Ammon's horn (tissue), 1 donor: ENCODE measurements around the gene CAMK2N2.
A peak's percentile ranks its signal among the peaks of the same experiment; 100 is the strongest.

Experiments used
- DNase-seq: peaks from one replicate; pipeline ENCODE4 v3.0.0-alpha.2; 2016; ENCODE audit warnings: low spot score

Gene CAMK2N2

GRCh38 chr3:184261270-184261853 lies at the start of gene CAMK2N2:
TSS of gene CAMK2N2 (minus strand) at chr3:184261553. CDS start at chr3:184261285, 268 bp downstream.
- peak; percentile 56 for DNase-seq

- no peak for DNase-seq
Measured at GRCh38 chr3:184308744-184309143, 47.4 kb upstream of the CAMK2N2 start.

DNA sequence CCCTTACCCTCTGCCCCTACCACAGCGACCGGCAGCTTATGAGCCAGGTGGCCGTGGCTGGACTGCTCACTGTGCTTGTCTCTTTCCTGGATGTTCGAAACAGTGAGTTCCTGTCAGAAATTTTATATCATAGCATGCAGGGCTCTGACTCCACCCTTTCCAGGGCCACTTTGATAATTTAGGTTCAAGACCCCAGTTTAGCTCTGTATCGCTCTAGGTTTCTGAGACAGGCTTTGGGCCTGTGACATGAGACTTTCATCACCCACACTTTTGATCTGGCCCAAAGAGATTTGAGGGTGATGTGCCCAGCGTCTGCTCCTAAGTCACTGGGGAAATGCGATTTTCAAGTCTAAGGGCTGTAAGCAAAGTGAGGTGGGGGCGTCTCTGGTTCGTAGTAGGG lies 46.6 kb upstream of the CAMK2N2 start:
- DNase-seq = no peak

DNA sequence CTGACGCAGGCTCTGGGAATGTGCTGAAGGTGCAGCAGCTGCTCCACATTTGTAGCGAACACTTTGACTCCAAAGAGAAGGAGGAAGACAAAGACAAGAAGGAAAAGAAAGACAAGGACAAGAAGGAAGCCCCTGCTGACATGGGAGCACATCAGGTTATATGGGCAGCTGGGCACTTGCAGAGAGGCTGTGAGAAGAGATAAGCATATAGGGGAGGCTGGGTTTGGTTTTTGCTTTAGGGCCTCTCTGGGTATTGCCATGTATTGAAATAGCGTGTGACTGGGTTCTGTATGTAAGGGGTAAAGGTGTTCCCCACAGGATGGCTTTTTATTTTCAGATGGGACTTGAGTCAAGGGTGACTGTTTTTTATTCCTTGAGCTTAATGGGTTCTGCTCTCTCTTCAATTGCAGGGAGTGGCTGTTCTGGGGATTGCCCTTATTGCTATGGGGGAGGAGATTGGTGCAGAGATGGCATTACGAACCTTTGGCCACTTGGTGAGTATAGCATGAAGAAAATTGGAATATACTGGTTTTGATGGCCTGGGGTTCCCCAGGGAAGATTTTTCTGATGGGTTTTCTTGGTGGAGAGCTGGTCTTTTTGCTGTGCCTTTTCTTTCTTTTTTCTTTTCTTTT lies 45.1 kb upstream of the CAMK2N2 start:
- DNase-seq = no peak

DNA sequence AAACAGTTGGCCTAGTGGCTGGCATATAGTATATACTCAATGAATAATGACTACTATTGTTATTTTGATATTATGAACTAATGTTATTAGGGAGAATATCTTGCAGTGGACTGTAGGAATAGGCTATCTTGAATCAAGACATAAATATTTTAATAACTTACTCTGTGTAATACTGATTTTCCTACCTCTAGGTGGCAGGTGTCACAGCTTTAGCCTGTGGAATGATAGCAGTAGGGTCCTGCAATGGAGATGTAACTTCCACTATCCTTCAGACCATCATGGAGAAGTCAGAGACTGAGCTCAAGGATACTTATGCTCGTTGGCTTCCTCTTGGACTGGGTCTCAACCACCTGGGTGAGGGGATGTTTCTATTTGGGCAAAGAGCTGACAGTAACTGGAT lies 44.2 kb upstream of the CAMK2N2 start:
- DNase-seq = no peak

DNA sequence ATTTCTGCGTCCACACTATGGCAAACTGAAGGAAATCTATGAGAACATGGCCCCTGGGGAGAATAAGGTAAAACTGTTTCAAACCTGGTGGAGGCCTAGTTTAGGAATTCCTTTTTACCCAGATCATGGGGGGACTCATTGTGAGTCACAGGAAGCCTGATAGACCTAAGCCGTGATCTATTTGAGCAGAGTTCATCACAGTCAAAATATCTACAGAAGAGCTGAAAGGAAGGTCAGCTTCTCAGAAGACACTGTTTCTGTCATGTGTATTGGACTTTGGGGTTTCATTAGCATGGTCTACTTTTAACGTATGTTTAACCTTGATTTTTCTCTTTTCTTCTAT lies 39.0 kb upstream of the CAMK2N2 start:
- no peak for DNase-seq

DNA sequence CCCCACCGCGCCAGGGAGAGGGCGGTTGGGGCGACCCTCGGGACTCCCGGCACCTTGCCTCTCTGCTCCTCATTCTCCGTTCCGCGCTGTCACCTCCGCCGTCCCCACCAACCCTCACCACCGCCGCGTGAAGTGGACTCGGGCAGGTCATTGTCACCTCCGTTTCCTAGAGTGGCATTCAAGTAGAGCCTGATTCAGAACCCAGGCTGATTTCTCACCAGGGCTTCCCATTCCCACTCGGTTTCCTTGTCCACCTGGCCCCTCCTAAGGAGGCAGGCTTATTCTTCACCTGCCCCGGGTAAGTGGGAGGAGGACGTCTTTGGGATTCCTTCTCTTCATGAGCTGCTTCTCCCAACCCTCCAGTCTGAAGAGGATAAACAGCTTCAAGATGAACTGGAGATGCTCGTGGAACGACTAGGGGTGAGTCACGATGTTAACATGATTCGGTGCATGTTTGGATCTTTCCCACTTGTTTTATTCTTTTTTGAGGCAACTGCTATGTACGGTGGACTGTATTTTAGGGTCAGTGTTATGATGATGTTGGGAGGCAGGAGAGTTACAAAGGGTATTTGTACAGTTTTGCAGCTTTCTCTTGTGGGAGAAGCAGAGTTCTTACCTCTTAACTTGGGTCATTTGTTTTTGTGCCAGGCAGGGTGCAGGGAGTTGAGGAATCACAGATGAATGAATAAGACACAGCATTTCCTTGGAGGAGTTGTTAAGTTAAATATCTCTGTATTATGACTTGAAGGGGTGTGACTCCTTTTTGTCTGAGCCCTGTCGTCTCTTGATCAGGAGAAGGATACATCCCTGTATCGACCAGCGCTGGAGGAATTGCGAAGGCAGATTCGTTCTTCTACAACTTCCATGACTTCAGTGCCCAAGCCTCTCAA lies 38.4 kb upstream of the CAMK2N2 start:
- DNase-seq = no peak

GRCh38 chr3:184298759-184299487 lies 37.6 kb upstream of the CAMK2N2 start, which contains the start of gene PSMD2:
TSS of gene PSMD2 (plus strand) at chr3:184299241. CDS start at chr3:184299267, 26 bp downstream.
- peak; percentile 96 for DNase-seq

GRCh38 chr3:184296616-184297015 lies 35.3 kb upstream of the CAMK2N2 start:
- no peak for DNase-seq

- no peak for DNase-seq
Measured at GRCh38 chr3:184295771-184296170, 34.4 kb upstream of the CAMK2N2 start.

DNA sequence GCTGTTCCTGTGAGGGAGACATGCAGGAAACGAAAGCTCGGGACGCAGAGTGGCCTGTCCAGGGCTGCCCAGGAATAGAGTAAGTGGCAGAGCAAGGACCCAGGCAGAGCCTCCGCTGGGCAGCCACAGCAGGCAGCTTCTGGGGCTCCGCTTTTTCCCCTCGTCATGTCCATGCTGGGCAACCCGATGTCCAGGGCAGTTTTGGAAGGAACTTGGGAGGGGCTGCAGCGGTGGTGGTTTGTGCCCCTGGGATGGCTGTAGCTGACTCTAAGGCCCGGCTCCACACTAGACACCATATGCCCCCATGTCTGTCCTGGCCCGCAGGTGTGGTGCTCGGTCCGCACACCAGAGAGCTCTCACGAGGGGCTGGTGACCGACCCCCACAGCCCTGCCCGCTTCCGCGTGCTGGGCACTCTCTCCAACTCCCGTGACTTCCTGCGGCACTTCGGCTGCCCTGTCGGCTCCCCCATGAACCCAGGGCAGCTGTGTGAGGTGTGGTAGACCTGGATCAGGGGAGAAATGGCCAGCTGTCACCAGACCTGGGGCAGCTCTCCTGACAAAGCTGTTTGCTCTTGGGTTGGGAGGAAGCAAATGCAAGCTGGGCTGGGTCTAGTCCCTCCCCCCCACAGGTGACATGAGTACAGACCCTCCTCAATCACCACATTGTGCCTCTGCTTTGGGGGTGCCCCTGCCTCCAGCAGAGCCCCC lies 30.5 kb upstream of the CAMK2N2 start:
- no peak for DNase-seq

GRCh38 chr3:184291044-184291737 lies 29.8 kb upstream of the CAMK2N2 start:
- DNase-seq = no peak

GRCh38 chr3:184290331-184290730 lies 29.0 kb upstream of the CAMK2N2 start:
- DNase-seq = no peak

DNA sequence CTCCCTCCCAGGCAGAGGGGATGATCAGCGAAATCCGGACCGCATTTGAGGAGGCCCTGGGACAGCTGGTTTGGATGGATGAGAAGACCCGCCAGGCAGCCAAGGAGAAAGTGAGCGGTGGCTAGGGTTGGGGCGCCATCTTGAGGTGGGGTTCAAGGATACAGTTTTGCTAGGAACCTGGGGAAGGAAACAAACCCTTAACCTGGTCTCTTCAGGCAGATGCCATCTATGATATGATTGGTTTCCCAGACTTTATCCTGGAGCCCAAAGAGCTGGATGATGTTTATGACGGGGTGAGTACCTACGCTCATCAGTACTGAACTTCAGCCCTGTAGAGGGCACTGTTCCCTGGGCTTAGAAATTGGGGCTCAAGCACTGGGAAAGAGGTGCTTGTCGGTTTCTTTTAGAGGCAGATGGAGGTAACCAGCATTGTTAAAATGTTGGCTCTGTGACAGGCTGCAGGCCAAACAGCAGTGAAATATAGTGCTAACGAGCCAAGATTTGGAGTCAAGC lies 28.1 kb upstream of the CAMK2N2 start:
- DNase-seq = peak; percentile 53

DNA sequence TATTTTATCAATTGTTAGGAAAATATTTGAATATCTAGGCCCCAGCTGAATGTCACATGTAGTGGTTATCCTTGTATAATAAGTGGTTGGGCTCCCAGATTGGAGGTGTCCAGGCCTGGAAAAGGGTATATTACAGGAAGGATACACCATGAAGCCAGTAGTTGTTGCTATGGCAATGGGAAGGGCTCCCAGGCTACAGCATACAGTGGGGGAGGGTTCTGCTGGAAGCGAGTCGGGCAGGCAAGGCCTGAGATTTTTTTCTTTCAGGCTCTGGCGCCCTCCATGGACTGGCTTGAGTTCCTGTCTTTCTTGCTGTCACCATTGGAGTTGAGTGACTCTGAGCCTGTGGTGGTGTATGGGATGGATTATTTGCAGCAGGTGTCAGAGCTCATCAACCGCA lies 23.3 kb upstream of the CAMK2N2 start:
- DNase-seq = peak; percentile 82

- DNase-seq = no peak
Measured at GRCh38 chr3:184283681-184284080, 22.3 kb upstream of the CAMK2N2 start.

DNA sequence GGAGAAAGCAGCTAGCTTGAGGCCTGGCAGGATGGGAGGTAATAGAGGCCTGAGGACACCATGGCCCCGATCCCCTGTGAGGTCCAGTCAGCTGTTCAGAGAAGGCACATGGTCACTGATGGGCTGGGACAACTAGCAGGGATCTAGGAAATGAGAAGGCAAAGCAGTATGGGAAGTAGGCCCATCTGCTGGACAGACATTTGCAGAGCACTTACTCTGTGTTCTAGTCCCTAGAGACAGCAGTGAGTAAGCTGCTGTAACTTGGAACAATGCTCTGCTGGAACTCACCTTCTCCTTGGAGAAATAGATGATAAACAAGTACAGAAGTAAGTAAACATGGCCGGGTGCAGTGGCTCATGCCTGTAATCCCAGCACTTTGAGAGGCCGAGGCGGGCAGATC lies 21.6 kb upstream of the CAMK2N2 start:
- no peak for DNase-seq

GRCh38 chr3:184277366-184277765 lies 16.0 kb upstream of the CAMK2N2 start:
- no peak for DNase-seq

GRCh38 chr3:184275961-184276910 lies 14.9 kb upstream of the CAMK2N2 start, which contains the start of gene ECE2:
TSS of gene ECE2 (plus strand) at chr3:184276022. CDS start at chr3:184276154, 132 bp downstream.
- no peak for DNase-seq

GRCh38 chr3:184275381-184275701 lies 14.0 kb upstream of the CAMK2N2 start:
- DNase-seq = no peak
